SK-N-SH (cell line): ENCODE results near the gene FMO2.

ENCODE experiments used
- CTCF ChIP-seq: fragments of 200-600 bp; sonication (generic); IDR thresholded peaks from 2 replicates; pipeline ENCODE4 v1.6.1; 2017; ENCODE audit warnings: antibody characterized with exemption, mild to moderate bottlenecking, moderate library complexity
- EP300 ChIP-seq, 2 experiments: IDR thresholded peaks; 2 replicates each; pipeline versions ENCODE4 v1.4.0 to v1.6.1; 2012; ENCODE audit warnings: borderline replicate concordance in 1 of 2, low read depth in 1 of 2, low read length in 1 of 2
- GABPA ChIP-seq: IDR thresholded peaks from 2 replicates; pipeline ENCODE4 v1.4.0; 2012; ENCODE audit warnings: low read depth, mild to moderate bottlenecking
- GATA2 ChIP-seq: sonication (generic); formaldehyde crosslinking; IDR thresholded peaks from 2 replicates; pipeline ENCODE4 v1.5.0; 2020; ENCODE audit warnings: mild to moderate bottlenecking, missing genetic modification reagents
- MAX ChIP-seq: IDR thresholded peaks from 2 replicates; pipeline ENCODE4 v1.4.0; 2012; ENCODE audit warnings: low read depth
- RFX5 ChIP-seq: IDR thresholded peaks from 2 replicates; pipeline ENCODE4 v1.6.1; 2012; ENCODE audit warnings: mild to moderate bottlenecking, improper control_type of control experiment, low read length

GRCh38 chr1:171177261-171177660 is 7.8 kb upstream of the FMO2 start:
- TF ChIP-seq EP300 (IDR thresholded peaks at IDR 0.05; ENCODE audit: borderline replicate concordance in 1 of 2, low read depth in 1 of 2, low read length in 1 of 2): no peak
- TF ChIP-seq GATA2 (CRISPR knock-in tag): no peak
- no peak for TF ChIP-seq MAX
- TF ChIP-seq RFX5: no peak
- TF ChIP-seq CTCF: no peak
- TF ChIP-seq GABPA: no peak
